Measurements from ENCODE around the gene HIGD2A.
A peak's percentile ranks its signal among the peaks of the same experiment; 100 is the strongest.

HIGD2A gene

GRCh38 chr5:176424181-176424580 is 35.6 kb downstream of the HIGD2A start:
- in situ Hi-C loops (cut with HindIII; ENCODE audit: low sequenced_read_pairs): no loop called here
- no peak for TF ChIP-seq CTCF (IDR thresholded peaks at IDR 0.05; ENCODE audit: low read depth, low read length, missing control alignments)
- no peak overlapping the region for H3K4me3 ChIP-seq (ENCODE audit: low read depth, low read length)
- DNase-seq (ENCODE audit: low read depth): no peak

- TF ChIP-seq CTCF (IDR thresholded peaks at IDR 0.05; ENCODE audit: low read depth, low read length, missing control alignments): no peak
- in situ Hi-C loops (cut with HindIII; ENCODE audit: low sequenced_read_pairs): no loop called here
- H3K4me3 ChIP-seq (ENCODE audit: low read depth, low read length): no peak overlapping the region
- peak; percentile 73 for DNase-seq (ENCODE audit: low read depth)
These were observed 36.6 kb downstream of the HIGD2A start for GRCh38 chr5:176425138-176425537.

GRCh38 chr5:176425791-176426190 is 37.2 kb downstream of the HIGD2A start:
- no peak overlapping the region for H3K4me3 ChIP-seq (ENCODE audit: low read depth, low read length)
- in situ Hi-C loops (cut with HindIII; ENCODE audit: low sequenced_read_pairs): no loop called here
- no peak for DNase-seq (ENCODE audit: low read depth)
- no peak for TF ChIP-seq CTCF (IDR thresholded peaks at IDR 0.05; ENCODE audit: low read depth, low read length, missing control alignments)

GRCh38 chr5:176426876-176427275 is 38.3 kb downstream of the HIGD2A start:
- no peak for TF ChIP-seq CTCF (IDR thresholded peaks at IDR 0.05; ENCODE audit: low read depth, low read length, missing control alignments)
- no peak for DNase-seq (ENCODE audit: low read depth)
- in situ Hi-C loops (cut with HindIII; ENCODE audit: low sequenced_read_pairs): no loop called here
- no peak overlapping the region for H3K4me3 ChIP-seq (ENCODE audit: low read depth, low read length)

GRCh38 chr5:176427971-176428370 is 39.4 kb downstream of the HIGD2A start:
- H3K4me3 ChIP-seq (ENCODE audit: low read depth, low read length): no peak overlapping the region
- no peak for DNase-seq (ENCODE audit: low read depth)
- TF ChIP-seq CTCF (IDR thresholded peaks at IDR 0.05; ENCODE audit: low read depth, low read length, missing control alignments): no peak
- in situ Hi-C loops (cut with HindIII; ENCODE audit: low sequenced_read_pairs): no loop called here

GRCh38 chr5:176429972-176430371 is 41.4 kb downstream of the HIGD2A start:
- in situ Hi-C loops (cut with HindIII; ENCODE audit: low sequenced_read_pairs): no loop called here
- no peak overlapping the region for H3K4me3 ChIP-seq (ENCODE audit: low read depth, low read length)
- TF ChIP-seq CTCF (IDR thresholded peaks at IDR 0.05; ENCODE audit: low read depth, low read length, missing control alignments): no peak
- DNase-seq (ENCODE audit: low read depth): no peak

- DNase-seq (ENCODE audit: low read depth): no peak
- in situ Hi-C loops (cut with HindIII; ENCODE audit: low sequenced_read_pairs): no loop called here
- no peak for TF ChIP-seq CTCF (IDR thresholded peaks at IDR 0.05; ENCODE audit: low read depth, low read length, missing control alignments)
- H3K4me3 ChIP-seq (ENCODE audit: low read depth, low read length): no peak overlapping the region
These were observed 44.2 kb downstream of the HIGD2A start for GRCh38 chr5:176432707-176433106.

All from astrocyte of the cerebellum (primary cell).